ENCODE measurements around the gene WDR93.

WDR93 gene

GRCh38 chr15:89690276-89691218 is at the start of gene WDR93, which contains the start of gene PEX11A:
Gene WDR93, plus strand, starts transcription at chr15:89690811. Its CDS starts 10,936 bp downstream, at chr15:89701747.
Gene PEX11A, minus strand, starts transcription at chr15:89690754. Its CDS starts 122 bp downstream, at chr15:89690632.
- peak; percentile 14 for DNase-seq

GRCh38 chr15:89641053-89641452 is 49.6 kb upstream of the WDR93 start:
- no peak for DNase-seq

GRCh38 chr15:89642106-89642505 is 48.5 kb upstream of the WDR93 start:
- no peak for DNase-seq

- no peak for DNase-seq
Observed at GRCh38 chr15:89645680-89646079, 44.9 kb upstream of the WDR93 start.

DNA sequence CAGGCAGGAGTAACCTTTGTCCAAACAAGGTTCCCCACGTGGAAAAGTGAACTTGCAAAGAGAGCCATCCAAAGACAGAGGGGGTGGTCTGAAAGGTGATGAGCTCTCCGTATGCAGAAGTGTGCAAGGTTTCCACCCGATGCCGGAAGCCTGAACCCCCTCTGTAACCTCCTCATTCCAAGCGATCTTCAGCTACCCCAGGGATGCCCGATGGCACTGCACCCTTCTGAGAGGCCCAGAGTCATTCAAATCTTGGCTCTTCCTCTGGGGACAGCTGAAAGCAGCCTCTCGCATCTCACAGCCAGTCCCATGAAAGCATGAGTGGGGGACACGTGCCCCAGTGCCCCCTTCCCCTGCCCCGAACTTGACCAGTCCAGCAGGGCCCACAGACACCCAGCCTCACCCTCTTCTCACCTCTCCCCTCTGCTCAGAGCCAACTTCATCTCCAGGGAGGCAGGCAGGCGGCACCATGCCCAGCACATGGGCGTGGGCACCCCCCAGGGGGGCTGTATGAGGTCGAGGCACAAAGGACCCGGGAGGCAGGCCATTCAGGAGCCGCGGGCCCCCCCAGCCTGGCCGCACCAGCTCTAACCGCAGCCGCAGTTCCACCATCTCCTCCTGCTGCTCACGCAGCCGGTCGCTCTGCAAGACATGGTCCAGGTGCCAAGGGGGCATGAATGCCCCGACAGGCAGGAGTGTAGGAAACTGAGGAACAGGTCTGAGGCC is 44.0 kb upstream of the WDR93 start:
- DNase-seq = no peak

DNA sequence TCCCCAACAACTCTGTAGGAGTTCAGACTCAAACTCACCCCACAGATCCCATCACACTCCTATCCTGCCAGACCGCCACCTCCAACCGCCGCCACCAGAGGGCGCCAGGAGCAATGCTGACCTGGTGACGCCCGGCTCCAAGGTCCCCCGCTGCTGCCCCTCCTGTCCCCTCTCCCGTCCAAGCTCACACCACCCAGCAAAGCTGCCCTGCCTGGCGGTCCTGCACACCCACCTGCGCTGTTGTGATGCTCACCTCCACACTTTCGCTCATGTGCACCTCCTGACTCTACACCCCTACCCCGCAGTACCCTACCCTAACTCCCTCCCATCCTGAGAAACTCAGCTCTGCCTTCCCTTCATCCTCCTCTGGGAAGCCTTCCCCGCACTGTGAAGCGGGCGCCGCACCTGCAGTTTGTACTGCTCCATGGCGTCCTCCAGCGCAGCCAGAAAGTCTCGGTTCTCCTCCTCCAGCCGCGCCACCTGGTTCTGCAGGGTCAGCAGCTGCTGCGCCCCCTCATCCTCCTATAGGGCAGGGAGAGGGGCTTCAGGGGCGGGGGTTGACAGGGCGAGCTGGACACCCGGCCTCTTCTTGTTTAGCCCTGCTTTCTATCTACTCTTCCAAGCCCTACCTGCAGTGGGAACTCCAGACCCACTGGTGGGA is 43.3 kb upstream of the WDR93 start:
- no peak for DNase-seq

DNA sequence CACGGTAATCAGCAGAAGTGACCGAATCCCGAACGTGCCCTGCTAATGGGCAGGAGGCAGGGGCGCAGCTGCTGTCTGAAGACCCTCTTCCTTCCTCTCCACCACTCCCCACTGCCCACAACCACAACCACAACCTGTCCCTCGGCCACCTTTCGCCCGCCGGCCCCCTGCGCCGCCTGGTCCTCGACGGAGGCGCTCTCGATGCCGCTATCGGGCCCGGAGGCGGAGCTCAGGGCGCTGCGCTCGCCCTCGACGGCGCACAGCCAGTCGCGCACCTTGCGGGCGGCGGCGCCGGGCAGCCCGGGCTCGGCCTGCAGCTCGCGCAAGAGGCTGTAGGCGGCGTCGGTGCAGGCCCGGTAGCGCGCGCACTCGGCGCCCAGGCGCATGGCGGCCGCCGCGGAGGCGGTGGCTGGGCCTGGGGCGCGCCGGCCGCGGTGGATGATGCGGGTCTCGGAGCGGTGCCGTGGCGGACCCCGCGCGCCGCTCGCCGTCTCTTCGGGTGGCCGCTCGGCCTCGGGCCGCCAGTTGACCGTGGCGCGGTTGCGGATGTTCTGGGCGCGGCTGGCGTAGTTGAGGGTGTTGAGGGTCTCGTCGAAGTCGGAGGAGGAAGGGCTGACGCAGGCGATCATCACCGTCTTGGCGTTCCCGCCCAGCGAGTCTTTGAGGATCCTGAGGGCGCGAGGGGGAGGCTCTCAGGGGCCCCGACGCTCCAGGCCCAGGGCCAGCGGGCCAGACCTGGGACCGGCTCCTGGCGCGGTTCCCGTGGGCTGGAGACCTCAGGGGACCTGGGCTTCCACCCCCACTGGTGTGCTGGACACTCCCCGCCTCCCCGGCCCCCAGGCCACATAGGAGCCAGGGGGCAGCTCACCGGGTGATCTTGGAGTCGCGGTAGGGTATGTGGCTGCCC is 42.3 kb upstream of the WDR93 start:
- DNase-seq = no peak

GRCh38 chr15:89649013-89649625 is 41.5 kb upstream of the WDR93 start:
- no peak for DNase-seq

GRCh38 chr15:89649716-89650115 is 40.9 kb upstream of the WDR93 start:
- DNase-seq = no peak

GRCh38 chr15:89652131-89652530 is 38.5 kb upstream of the WDR93 start:
- DNase-seq = no peak

DNA sequence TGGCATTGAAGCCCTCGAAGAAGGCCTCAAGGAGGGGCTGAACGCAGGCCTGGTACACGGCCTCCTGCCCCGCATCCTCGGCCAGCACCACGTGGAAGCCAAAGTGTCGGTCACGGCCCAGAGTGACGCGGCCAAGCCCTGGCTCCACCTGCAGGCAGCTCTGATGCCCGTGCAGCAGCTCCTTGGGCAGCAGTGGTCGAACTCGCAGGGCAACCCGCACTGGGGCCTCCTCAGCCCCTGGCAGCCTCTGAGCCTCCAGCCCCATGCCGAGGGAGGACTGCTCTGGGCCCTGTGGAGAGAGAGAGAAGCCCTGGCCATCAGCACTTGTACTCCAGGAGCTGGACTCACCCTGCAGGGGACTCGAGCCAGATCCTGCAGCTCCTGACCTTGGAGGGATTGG is 37.9 kb upstream of the WDR93 start:
- no peak for DNase-seq

GRCh38 chr15:89653578-89653977 is 37.0 kb upstream of the WDR93 start:
- DNase-seq = no peak

GRCh38 chr15:89654301-89654761 is 36.3 kb upstream of the WDR93 start:
- no peak for DNase-seq

DNA sequence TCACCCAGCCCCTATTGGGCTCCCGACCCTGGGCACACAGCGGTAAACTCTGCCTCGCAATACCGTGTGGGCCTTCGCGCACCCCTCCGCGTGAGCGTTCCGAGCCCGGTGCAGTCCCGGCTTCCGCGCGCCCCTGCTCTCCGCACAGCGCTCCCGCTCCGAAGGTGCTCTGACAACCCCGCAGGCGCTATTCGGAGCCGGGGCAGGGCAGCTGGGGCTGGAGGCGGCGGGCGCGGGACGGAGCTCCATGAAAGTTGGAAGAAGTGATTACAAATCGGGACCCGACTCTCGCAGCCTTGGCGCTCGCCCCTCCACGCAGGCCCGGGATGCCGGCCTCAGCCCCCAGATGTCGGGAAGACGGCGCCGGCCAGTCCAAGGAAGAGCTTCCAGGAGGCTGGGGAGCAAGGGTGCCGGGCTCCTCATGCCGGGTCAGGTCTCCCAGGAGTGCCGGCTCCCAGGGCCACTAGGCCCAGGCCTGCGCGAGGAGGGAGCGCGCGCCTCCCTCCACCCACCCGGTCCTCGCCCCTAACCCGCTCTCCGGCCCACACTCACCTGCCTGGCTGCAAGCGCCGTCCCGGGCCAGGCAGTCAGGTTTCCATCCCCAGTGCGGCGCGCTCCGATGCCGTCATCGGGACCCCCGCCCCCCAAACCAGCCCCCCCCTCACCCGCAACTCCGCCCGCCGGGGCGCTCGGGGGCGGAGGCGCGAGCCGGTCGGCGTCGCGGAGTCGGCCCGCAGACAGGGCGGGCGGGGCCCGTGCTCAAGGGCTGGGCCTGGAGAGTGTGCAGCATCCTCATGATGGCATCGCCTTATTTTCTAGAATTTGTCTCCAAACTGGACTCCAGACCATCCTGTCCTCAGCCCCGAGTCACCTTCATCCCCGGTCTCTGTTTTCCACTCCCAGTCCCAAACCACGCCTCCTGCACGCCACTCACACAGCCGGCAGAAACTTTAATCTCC is 35.5 kb upstream of the WDR93 start, which contains the start of gene KIF7:
Gene KIF7, minus strand, starts transcription at position 621 of the 959 bp plus-strand sequence. CDS start 2,537 bp downstream, outside the sequence.
- DNase-seq = no peak

DNA sequence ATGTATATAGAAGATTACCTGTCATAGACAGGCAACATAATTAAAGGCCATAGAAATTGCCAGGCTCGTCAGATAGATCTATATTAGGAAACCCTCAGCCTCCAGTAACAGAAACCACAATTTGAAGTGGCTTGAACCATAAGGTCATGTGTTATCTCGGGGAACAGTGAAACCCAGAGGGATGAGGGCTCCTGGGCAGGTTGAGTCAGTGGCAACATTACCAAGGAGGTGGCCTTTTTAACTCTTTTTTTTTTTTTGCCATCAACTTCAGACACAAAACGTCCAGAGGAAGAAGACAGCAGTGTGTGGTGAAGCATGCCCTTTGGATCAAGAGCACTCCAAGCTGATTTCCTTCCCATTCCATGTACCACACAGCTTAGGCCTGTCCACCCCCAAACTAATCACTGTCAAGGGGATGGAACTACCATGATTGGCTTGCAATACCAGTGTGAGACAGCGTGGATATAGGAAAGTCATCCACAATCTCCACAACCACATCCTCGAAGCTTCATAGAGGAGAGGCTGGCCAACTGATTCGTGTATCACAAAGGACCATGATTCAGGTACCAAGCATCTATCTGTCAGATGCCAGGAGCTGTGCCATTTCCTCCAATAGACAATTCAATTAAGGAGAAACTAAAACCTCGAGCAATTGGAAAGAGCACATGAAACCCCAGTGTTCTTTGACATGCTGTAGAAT is 34.3 kb upstream of the WDR93 start:
- DNase-seq = no peak

GRCh38 chr15:89657686-89658200 is 32.9 kb upstream of the WDR93 start:
- DNase-seq = no peak

DNA sequence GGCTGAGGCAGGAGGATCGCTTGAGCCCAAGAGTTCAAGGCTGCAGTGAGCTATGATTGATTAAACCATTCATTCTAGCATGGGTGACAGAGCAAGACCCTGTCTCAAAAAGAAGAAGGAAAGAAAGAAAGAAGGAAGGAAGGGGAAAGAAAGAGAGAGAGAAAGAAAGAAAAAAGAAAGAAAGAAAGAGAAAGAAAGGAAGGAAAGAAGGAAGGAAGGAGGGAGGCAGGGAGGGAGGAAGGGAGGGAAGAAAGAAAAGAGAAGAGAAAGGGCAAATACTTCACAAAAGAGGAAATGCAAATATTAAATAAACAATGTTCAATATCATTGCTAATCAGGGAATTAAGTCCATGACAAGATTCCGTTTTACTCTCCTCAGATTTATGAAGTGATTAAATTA is 31.3 kb upstream of the WDR93 start:
- DNase-seq = no peak

- no peak for DNase-seq
Observed at GRCh38 chr15:89660556-89660955, 30.1 kb upstream of the WDR93 start.

DNA sequence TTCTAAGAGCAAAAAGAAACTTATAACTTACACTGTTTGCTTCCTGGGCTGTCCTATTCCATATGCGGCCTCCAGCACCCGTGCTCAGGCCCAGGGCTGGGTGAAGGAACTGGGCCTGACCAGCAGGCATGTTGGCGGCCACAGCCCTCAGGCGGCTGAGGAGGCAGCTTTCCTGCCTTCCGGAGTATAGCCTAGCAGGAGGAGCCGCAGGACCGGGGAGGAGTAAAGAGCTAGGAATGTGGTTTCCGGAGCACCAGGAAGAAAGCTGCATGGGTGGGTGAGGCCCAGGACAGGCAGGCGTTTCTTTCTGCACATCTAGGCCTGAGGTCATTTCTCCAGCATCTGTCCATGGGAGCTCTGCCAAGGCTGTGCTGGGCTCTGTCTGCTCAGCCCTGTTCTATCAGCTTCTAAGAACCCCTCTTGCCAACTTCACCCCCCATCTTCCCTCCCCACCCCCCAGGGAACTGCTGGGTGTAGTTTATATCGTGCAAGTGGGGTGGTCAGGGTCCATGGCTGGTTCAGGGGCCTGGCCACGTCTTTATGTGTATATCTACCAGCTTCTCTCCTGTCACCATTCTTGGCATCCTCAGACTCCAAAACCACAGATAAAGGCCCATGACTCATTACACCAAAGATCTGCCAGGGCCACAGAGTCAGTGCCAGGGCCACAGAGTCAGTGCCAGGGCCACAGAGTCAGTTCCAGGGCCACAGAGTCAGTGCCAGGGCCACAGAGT is 27.6 kb upstream of the WDR93 start:
- DNase-seq = no peak

All from NCI-H2081 treated with DMSO at 0.1 percent for 48 hours (cell line).